Measurements from ENCODE around the gene ADAMTS12. TPM values are rescaled to one million over a fixed set of nuclear protein-coding genes. Genes with fewer than 3 reads are reported as not detected.

Gene ADAMTS12
- polyA plus RNA-seq, 1 of the 3 experiments (the other 2 are of a cell fraction) = 2.5 TPM

GRCh38 chr5:33539212-33539611, 352.6 kb downstream of the ADAMTS12 start:
- no peaks in the 10 kb centered on the region for H3K9me3 ChIP-seq
- ChIA-PET CTCF (no interaction called here), POLR2A (no interaction called here)
- H3K4me2 ChIP-seq = no peak overlapping the region
- DNase-seq = peak; percentile 63
- no peak overlapping the region for H2AFZ ChIP-seq (ENCODE audit: low read depth)
- H4K20me1 ChIP-seq (ENCODE audit: insufficient read depth) = no peaks in the 10 kb centered on the region
- 5% methylated on average over 1 of the region's 1 CpG for WGBS (ENCODE audit: low lambda C conversion rate)
- no peaks in the 10 kb centered on the region for H3F3A ChIP-seq (replicated peaks; ENCODE audit: insufficient read depth)
- H3K4me3 ChIP-seq (ENCODE audit: low read depth in 2 of 2, low read length in 1 of 2) = no peak overlapping the region
- no peaks in the 10 kb centered on the region for H3K9me2 ChIP-seq
- H3K4me1 ChIP-seq (ENCODE audit: control insufficient read depth in 1 of 2, insufficient read depth in 2 of 2, low read depth in 1 of 2, low read length in 1 of 2) = peaks cover 0 to 3% of the 10 kb centered on the region in 2 experiments; a peak in 1 of 4 replicates
- H3K27ac ChIP-seq (ENCODE audit: low read depth in 2 of 2, low read length in 1 of 2) = no peak overlapping the region
- H3K79me2 ChIP-seq (ENCODE audit: insufficient read depth) = no peaks in the 10 kb centered on the region
- H3K9ac ChIP-seq = no peak overlapping the region
- no peaks in the 10 kb centered on the region for H3K27me3 ChIP-seq (ENCODE audit: insufficient read depth)
- no peaks in the 10 kb centered on the region for H3K36me3 ChIP-seq (replicated peaks in 1 of 2; ENCODE audit: control insufficient read depth in 1 of 2, insufficient read depth in 2 of 2, low read length in 1 of 2)
- TF ChIP-seq CHD2 (IDR thresholded peaks at IDR 0.05; ENCODE audit: low read length, partially characterized antibody) (peak; percentile 44), EP300 (IDR thresholded peaks at IDR 0.05; ENCODE audit: borderline replicate concordance in 1 of 2, low read depth in 1 of 2, low read length in 1 of 2) (peak in 1 of 2 experiments; percentile 71; a peak in 1 of 4 replicates), RCOR1 (IDR thresholded peaks at IDR 0.05; ENCODE audit: low read length) (peak; percentile 77; the same call in 1 of the 2 replicates), POLR2AphosphoS5 (IDR thresholded peaks at IDR 0.05; ENCODE audit: low read depth, low read length) (no peak), TAF1 (IDR thresholded peaks at IDR 0.05; ENCODE audit: borderline replicate concordance, low read depth, low read length) (no peak), GATA2 (CRISPR knock-in tag; IDR thresholded peaks at IDR 0.05) (peak; percentile 83)

GRCh38 chr5:33538201-33538600, 353.6 kb downstream of the ADAMTS12 start:
- Histone ChIP-seq H3K27me3 (ENCODE audit: insufficient read depth) (no peaks in the 10 kb centered on the region), H3K36me3 (replicated peaks in 1 of 2; ENCODE audit: control insufficient read depth in 1 of 2, insufficient read depth in 2 of 2, low read length in 1 of 2) (no peaks in the 10 kb centered on the region), H3K27ac (ENCODE audit: low read depth in 2 of 2, low read length in 1 of 2) (no peak overlapping the region), H4K20me1 (ENCODE audit: insufficient read depth) (no peaks in the 10 kb centered on the region), H2AFZ (ENCODE audit: low read depth) (no peak overlapping the region), H3K79me2 (ENCODE audit: insufficient read depth) (no peaks in the 10 kb centered on the region), H3K4me1 (ENCODE audit: control insufficient read depth in 1 of 2, insufficient read depth in 2 of 2, low read depth in 1 of 2, low read length in 1 of 2) (peaks cover 0 to 3% of the 10 kb centered on the region in 2 experiments; a peak in 1 of 4 replicates), H3K9me2 (no peaks in the 10 kb centered on the region), H3F3A (replicated peaks; ENCODE audit: insufficient read depth) (no peaks in the 10 kb centered on the region), H3K4me2 (no peak overlapping the region), H3K9me3 (no peaks in the 10 kb centered on the region), H3K4me3 (ENCODE audit: low read depth in 2 of 2, low read length in 1 of 2) (no peak overlapping the region), H3K9ac (no peak overlapping the region)
- TF ChIP-seq POLR2AphosphoS5 (IDR thresholded peaks at IDR 0.05; ENCODE audit: low read depth, low read length) = no peak
- TF ChIP-seq RCOR1 (IDR thresholded peaks at IDR 0.05; ENCODE audit: low read length) = no peak
- TF ChIP-seq IRF3 (IDR thresholded peaks at IDR 0.05; ENCODE audit: low read depth, low read length) = no peak
- no peak for TF ChIP-seq JUND (IDR thresholded peaks at IDR 0.05)
- no peak for TF ChIP-seq NRF1 (IDR thresholded peaks at IDR 0.05; ENCODE audit: low read depth, low read length)
- no peak for TF ChIP-seq NFIC (IDR thresholded peaks at IDR 0.05; ENCODE audit: borderline replicate concordance)
- TF ChIP-seq RAD21 (IDR thresholded peaks at IDR 0.05; ENCODE audit: low read length) = no peak
- no peak for TF ChIP-seq CHD2 (IDR thresholded peaks at IDR 0.05; ENCODE audit: low read length, partially characterized antibody)
- TF ChIP-seq GABPA (IDR thresholded peaks at IDR 0.05; ENCODE audit: low read depth) = no peak
- no peak for TF ChIP-seq TEAD4 (IDR thresholded peaks at IDR 0.05; ENCODE audit: borderline replicate concordance, insufficient read depth)
- WGBS (ENCODE audit: low lambda C conversion rate) = 32% methylated on average over 2 of the region's 2 CpGs
- POLR2A ChIA-PET = no interaction called here
- CTCF ChIA-PET = no interaction called here
- no peak for DNase-seq

Measured in SK-N-SH (cell line).